HepG2 (cell line): ENCODE results near the gene PRSS22. TPM values are rescaled to one million over a fixed set of nuclear protein-coding genes. Genes with fewer than 3 reads are reported as not detected.

Experiments
- CC2D1A ChIP-seq: sonication (generic); formaldehyde crosslinking; IDR thresholded peaks from 2 replicates; pipeline ENCODE4 v1.8.1; 2023; ENCODE audit warnings: mild to moderate bottlenecking, missing genetic modification reagents
- NFE2 ChIP-seq: sonication (generic); formaldehyde crosslinking; IDR thresholded peaks from 2 replicates; pipeline ENCODE4 v1.4.0; 2020; ENCODE audit warnings: missing genetic modification reagents
- NFIC ChIP-seq: IDR thresholded peaks from 2 replicates; pipeline ENCODE4 v1.6.1; 2012; ENCODE audit warnings: mild to moderate bottlenecking, low read length, inconsistent platforms
- TSC22D2 ChIP-seq: sonication (generic); formaldehyde crosslinking; IDR thresholded peaks from 2 replicates; pipeline ENCODE4 v1.5.1; 2020; ENCODE audit warnings: missing genetic modification reagents, mild to moderate bottlenecking, borderline replicate concordance
- ZNF136 ChIP-seq: sonication (generic); formaldehyde crosslinking; IDR thresholded peaks from 2 replicates; pipeline ENCODE4 v1.8.1; 2022; ENCODE audit warnings: low read depth, mild to moderate bottlenecking, moderate library complexity, missing genetic modification reagents
- ZNF660 ChIP-seq: sonication (generic); formaldehyde crosslinking; IDR thresholded peaks from 2 replicates; pipeline ENCODE4 v1.5.1; 2020; ENCODE audit warnings: mild to moderate bottlenecking, low read depth, missing genetic modification reagents, borderline replicate concordance
- ZSCAN12 ChIP-seq: sonication (generic); formaldehyde crosslinking; IDR thresholded peaks from 2 replicates; pipeline ENCODE4 v1.9.0; 2021; ENCODE audit warnings: mild to moderate bottlenecking, missing genetic modification reagents
- polyA plus RNA-seq, 8 experiments: library from polyadenylated mRNA; depleted of rRNA in 3 of 8; stranded (reverse) in 7 of 8; unstranded in 1 of 8; fragments of >200 nt; fragmentation: Illumina TruSeq in 4 of 8; extraction: Trizol in 4 of 8; gene quantifications; 2 replicates each; pipeline versions ENCODE4 v1.2.1 to v1.2.3, GENCODE V29; 2011 to 2016; ENCODE audit warnings: low read depth in 4 of 8, missing spikeins in 1 of 8, mixed read lengths in 1 of 8; ENCODE audit not compliant: insufficient read depth in 1 of 8
- total RNA-seq, 5 experiments: library from RNA; depleted of rRNA; stranded (reverse); fragments of >200 nt; fragmentation: Illumina TruSeq; extraction: Trizol; gene quantifications; 2 replicates each; pipeline ENCODE4 v1.2.3, GENCODE V29; 2016; ENCODE audit warnings: low read depth in 1 of 5
- TF ChIP-seq, protein P1 (sequence below): sonication (generic); formaldehyde crosslinking; IDR thresholded peaks from 2 replicates; pipeline ENCODE4 v1.4.0; 2020; ENCODE audit warnings: low read depth, missing genetic modification reagents
- TF ChIP-seq, protein P2 (sequence below): sonication (generic); formaldehyde crosslinking; IDR thresholded peaks from 2 replicates; pipeline ENCODE4 v1.4.0; 2020; ENCODE audit warnings: missing genetic modification reagents
- TF ChIP-seq, protein P3 (sequence below): sonication (generic); formaldehyde crosslinking; IDR thresholded peaks from 2 replicates; pipeline ENCODE4 v1.8.1; 2023; ENCODE audit warnings: mild to moderate bottlenecking, inconsistent platforms, moderate library complexity, missing genetic modification reagents, borderline replicate concordance
- TF ChIP-seq, protein P4 (sequence below): sonication (generic); formaldehyde crosslinking; IDR thresholded peaks from 2 replicates; pipeline ENCODE4 v1.4.0; 2020; ENCODE audit warnings: missing genetic modification reagents
- TF ChIP-seq, protein P5 (sequence below): IDR thresholded peaks from 2 replicates; pipeline ENCODE4 v1.4.0; 2020; ENCODE audit warnings: mild to moderate bottlenecking, missing genetic modification reagents

The PRSS22 gene
- total and polyA plus RNA-seq, 2 of the 13 experiments (the other 11 are each of a cell fraction or from before 2014, with no cell fraction given): 0.24 to 0.32 TPM

DNA sequence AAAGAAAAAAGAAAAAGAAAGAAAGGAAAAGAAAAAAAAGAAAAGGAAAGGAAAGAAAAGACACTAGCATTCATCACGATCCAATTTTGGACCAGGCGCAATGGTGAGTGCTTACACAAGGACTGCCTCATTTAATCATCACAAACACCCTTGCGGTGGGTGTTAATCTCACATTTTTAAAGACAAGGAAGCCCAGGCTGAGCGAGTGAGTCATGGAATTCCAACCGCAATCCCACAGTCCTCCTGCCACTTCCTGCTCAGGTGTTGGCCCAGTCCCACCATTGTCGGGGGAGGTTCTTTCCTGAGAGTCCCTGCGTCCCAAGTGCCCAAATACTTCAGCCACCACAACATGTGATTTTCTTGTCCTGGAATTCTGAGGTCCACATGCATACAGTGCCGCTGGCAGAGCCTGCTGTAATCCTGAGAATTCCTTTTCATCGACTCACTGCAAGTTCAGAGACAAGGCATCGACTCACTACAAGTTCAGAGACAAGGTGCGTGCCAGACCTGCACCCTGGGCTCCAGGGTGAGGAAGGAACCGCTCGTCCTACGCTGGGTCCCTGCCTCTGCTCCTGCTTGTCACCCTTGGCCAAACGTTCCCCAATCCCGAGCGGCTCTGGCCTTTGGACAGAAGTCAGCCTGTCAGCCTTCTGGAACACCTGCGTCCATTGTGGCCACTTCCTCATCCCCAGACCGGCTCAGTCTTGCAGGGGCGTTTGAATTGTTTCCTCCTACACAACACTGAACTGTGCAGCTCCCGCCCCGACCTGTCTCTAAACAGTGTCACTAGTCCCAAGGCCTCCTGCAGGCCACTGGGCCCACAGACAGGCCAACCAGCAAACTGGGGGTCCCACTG lies 22.1 kb downstream of the PRSS22 start (continued):
- no peak for TF ChIP-seq ZSCAN12 (CRISPR knock-in tag)
- TF ChIP-seq, protein P1, sequence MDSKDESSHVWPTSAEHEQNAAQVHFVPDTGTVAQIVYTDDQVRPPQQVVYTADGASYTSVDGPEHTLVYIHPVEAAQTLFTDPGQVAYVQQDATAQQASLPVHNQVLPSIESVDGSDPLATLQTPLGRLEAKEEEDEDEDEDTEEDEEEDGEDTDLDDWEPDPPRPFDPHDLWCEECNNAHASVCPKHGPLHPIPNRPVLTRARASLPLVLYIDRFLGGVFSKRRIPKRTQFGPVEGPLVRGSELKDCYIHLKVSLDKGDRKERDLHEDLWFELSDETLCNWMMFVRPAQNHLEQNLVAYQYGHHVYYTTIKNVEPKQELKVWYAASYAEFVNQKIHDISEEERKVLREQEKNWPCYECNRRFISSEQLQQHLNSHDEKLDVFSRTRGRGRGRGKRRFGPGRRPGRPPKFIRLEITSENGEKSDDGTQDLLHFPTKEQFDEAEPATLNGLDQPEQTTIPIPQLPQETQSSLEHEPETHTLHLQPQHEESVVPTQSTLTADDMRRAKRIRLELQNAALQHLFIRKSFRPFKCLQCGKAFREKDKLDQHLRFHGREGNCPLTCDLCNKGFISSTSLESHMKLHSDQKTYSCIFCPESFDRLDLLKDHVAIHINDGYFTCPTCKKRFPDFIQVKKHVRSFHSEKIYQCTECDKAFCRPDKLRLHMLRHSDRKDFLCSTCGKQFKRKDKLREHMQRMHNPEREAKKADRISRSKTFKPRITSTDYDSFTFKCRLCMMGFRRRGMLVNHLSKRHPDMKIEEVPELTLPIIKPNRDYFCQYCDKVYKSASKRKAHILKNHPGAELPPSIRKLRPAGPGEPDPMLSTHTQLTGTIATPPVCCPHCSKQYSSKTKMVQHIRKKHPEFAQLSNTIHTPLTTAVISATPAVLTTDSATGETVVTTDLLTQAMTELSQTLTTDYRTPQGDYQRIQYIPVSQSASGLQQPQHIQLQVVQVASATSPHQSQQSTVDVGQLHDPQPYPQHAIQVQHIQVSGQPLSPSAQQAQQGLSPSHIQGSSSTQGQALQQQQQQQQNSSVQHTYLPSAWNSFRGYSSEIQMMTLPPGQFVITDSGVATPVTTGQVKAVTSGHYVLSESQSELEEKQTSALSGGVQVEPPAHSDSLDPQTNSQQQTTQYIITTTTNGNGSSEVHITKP (CRISPR knock-in tag): 0 out of 2 replicates have a peak, but pooled peaks have one; percentile 42
- TF ChIP-seq, protein P2, sequence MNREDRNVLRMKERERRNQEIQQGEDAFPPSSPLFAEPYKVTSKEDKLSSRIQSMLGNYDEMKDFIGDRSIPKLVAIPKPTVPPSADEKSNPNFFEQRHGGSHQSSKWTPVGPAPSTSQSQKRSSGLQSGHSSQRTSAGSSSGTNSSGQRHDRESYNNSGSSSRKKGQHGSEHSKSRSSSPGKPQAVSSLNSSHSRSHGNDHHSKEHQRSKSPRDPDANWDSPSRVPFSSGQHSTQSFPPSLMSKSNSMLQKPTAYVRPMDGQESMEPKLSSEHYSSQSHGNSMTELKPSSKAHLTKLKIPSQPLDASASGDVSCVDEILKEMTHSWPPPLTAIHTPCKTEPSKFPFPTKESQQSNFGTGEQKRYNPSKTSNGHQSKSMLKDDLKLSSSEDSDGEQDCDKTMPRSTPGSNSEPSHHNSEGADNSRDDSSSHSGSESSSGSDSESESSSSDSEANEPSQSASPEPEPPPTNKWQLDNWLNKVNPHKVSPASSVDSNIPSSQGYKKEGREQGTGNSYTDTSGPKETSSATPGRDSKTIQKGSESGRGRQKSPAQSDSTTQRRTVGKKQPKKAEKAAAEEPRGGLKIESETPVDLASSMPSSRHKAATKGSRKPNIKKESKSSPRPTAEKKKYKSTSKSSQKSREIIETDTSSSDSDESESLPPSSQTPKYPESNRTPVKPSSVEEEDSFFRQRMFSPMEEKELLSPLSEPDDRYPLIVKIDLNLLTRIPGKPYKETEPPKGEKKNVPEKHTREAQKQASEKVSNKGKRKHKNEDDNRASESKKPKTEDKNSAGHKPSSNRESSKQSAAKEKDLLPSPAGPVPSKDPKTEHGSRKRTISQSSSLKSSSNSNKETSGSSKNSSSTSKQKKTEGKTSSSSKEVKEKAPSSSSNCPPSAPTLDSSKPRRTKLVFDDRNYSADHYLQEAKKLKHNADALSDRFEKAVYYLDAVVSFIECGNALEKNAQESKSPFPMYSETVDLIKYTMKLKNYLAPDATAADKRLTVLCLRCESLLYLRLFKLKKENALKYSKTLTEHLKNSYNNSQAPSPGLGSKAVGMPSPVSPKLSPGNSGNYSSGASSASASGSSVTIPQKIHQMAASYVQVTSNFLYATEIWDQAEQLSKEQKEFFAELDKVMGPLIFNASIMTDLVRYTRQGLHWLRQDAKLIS (CRISPR knock-in tag): no peak
- TF ChIP-seq CC2D1A (CRISPR knock-in tag): no peak
- TF ChIP-seq ZNF660 (CRISPR knock-in tag): no peak
- no peak for TF ChIP-seq ZNF136 (CRISPR knock-in tag)
- TF ChIP-seq, protein P3, sequence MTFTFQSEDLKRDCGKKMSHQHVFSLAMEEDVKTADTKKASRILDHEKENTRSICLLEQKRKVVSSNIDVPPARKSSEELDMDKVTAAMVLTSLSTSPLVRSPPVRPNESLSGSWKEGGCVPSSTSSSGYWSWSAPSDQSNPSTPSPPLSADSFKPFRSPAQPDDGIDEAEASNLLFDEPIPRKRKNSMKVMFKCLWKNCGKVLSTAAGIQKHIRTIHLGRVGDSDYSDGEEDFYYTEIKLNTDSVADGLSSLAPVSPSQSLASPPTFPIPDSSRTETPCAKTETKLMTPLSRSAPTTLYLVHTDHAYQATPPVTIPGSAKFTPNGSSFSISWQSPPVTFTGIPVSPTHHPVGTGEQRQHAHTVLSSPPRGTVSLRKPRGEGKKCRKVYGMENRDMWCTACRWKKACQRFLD (CRISPR knock-in tag): no peak
- no peak for TF ChIP-seq NFIC
- no peak for TF ChIP-seq NFE2 (CRISPR knock-in tag)
- TF ChIP-seq, protein P4, sequence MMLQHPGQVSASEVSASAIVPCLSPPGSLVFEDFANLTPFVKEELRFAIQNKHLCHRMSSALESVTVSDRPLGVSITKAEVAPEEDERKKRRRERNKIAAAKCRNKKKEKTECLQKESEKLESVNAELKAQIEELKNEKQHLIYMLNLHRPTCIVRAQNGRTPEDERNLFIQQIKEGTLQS: 0 out of 2 replicates have a peak, but pooled peaks have one; percentile 28
- TF ChIP-seq, protein P5, sequence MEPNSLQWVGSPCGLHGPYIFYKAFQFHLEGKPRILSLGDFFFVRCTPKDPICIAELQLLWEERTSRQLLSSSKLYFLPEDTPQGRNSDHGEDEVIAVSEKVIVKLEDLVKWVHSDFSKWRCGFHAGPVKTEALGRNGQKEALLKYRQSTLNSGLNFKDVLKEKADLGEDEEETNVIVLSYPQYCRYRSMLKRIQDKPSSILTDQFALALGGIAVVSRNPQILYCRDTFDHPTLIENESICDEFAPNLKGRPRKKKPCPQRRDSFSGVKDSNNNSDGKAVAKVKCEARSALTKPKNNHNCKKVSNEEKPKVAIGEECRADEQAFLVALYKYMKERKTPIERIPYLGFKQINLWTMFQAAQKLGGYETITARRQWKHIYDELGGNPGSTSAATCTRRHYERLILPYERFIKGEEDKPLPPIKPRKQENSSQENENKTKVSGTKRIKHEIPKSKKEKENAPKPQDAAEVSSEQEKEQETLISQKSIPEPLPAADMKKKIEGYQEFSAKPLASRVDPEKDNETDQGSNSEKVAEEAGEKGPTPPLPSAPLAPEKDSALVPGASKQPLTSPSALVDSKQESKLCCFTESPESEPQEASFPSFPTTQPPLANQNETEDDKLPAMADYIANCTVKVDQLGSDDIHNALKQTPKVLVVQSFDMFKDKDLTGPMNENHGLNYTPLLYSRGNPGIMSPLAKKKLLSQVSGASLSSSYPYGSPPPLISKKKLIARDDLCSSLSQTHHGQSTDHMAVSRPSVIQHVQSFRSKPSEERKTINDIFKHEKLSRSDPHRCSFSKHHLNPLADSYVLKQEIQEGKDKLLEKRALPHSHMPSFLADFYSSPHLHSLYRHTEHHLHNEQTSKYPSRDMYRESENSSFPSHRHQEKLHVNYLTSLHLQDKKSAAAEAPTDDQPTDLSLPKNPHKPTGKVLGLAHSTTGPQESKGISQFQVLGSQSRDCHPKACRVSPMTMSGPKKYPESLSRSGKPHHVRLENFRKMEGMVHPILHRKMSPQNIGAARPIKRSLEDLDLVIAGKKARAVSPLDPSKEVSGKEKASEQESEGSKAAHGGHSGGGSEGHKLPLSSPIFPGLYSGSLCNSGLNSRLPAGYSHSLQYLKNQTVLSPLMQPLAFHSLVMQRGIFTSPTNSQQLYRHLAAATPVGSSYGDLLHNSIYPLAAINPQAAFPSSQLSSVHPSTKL (CRISPR knock-in tag): 0 out of 2 replicates have a peak, but pooled peaks have one; percentile 16
- TF ChIP-seq TSC22D2 (CRISPR knock-in tag): no peak
